ENCODE results near the gene ZSCAN31. TPM values are rescaled to one million over a fixed set of nuclear protein-coding genes. Genes with fewer than 3 reads are reported as not detected.
"Not testable (repeated sequence)": the region's sequence is repeated elsewhere in the genome, so short reads cannot be mapped to it uniquely, and the experiment has no call there.

The ZSCAN31 gene
- total and polyA plus RNA-seq, 2 donors (not counting 3 experiments of a cell fraction or from before 2014, with no cell fraction given): 12.9 to 23.0 TPM

- Histone ChIP-seq H3K27ac (ENCODE audit: insufficient read depth, low read depth, low read length) (no peak overlapping the region), H3K4me3 (replicated peaks in 1 of 3; ENCODE audit: insufficient read depth in 1 of 3, low read depth in 1 of 3, low read length in 3 of 3) (no peak overlapping the region), H2AFZ (ENCODE audit: low read depth, low read length) (no peak overlapping the region), H3K9me3 (replicated peaks; ENCODE audit: control insufficient read depth, insufficient read depth, low read length) (peaks cover 7% of the 10 kb centered on the region), H3K79me2 (ENCODE audit: control insufficient read depth, insufficient read depth, low read length) (no peaks in the 10 kb centered on the region), H3K4me1 (ENCODE audit: control insufficient read depth, extremely low read depth, insufficient read depth, low read length) (no peaks in the 10 kb centered on the region), H3K9me1 (replicated peaks; ENCODE audit: control insufficient read depth, extremely low read depth, insufficient read depth, low read length) (no peaks in the 10 kb centered on the region), H3K9ac (replicated peaks; ENCODE audit: extremely low read depth, insufficient read depth, low read length) (no peak overlapping the region), H3K36me3 (ENCODE audit: control insufficient read depth in 2 of 2, extremely low read depth in 1 of 2, insufficient read depth in 2 of 2, low read length in 2 of 2) (peaks cover 0 to 4% of the 10 kb centered on the region in 2 experiments), H3K27me3 (ENCODE audit: control insufficient read depth in 2 of 2, insufficient read depth in 2 of 2, low read length in 2 of 2) (no peaks in the 10 kb centered on the region), H4K20me1 (replicated peaks; ENCODE audit: control insufficient read depth, extremely low read depth, insufficient read depth, low read length) (no peaks in the 10 kb centered on the region), H3K4me2 (ENCODE audit: insufficient read depth, low read length) (no peak overlapping the region)
- FAIRE-seq: no peak
- TF ChIP-seq EZH2 (IDR thresholded peaks at IDR 0.05; ENCODE audit: borderline replicate concordance, low read depth, low read length, severe bottlenecking) (no peak), JUN (IDR thresholded peaks at IDR 0.05; ENCODE audit: borderline replicate concordance, insufficient read depth, insufficient read length, low read depth) (no peak)
- ChIA-PET POLR2A (interaction anchor here (0.6 kb wide), 1 partner anchor 181 kb away, joined by 3 read pairs; the partner anchor contains the start of gene ZKSCAN8), CTCF (no interaction called here)
- dilution Hi-C loops (cut with MboI; ENCODE audit: extremely low pct_ligation_motif_present, low sequenced_read_pairs): no loop called here
- intact Hi-C loops (cut with micrococcal nuclease): no loop called here
- no peak for DNase-seq (ENCODE audit: low read depth, low spot score)
- BruUV-seq (replicated peaks): no TSS peak
Measured at GRCh38 chr6:28322661-28323060, 13.3 kb downstream of the ZSCAN31 start.

DNA sequence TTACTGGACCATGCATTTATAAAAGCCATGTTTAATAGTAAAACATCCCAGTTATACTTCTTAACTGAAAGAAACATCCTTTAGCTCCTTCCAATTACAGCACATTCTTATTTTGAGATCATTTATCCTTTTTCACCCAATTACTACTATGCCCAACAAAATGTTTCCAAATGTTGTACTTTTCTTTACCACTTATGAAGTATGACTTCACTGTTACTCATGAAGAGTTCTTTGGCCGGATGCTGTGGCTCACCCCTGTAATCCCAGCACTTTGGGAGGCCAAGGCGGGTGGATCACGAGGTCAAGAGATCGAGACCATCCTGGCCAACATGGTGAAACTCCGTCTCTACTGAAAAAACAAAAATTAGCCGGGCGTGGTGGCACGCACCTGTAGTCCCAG lies 18.1 kb downstream of the ZSCAN31 start:
- FAIRE-seq; H3K4me3 ChIP-seq (replicated peaks in 1 of 3; ENCODE audit: insufficient read depth in 1 of 3, low read depth in 1 of 3, low read length in 3 of 3); POLR2A ChIA-PET; dilution Hi-C loops (cut with MboI; ENCODE audit: extremely low pct_ligation_motif_present, low sequenced_read_pairs); H3K27me3 ChIP-seq (ENCODE audit: control insufficient read depth in 2 of 2, insufficient read depth in 2 of 2, low read length in 2 of 2); H3K9ac ChIP-seq (replicated peaks; ENCODE audit: extremely low read depth, insufficient read depth, low read length); BruUV-seq (replicated peaks); H3K4me2 ChIP-seq (ENCODE audit: insufficient read depth, low read length); H3K9me3 ChIP-seq (replicated peaks; ENCODE audit: control insufficient read depth, insufficient read depth, low read length); intact Hi-C loops (cut with micrococcal nuclease); H3K79me2 ChIP-seq (ENCODE audit: control insufficient read depth, insufficient read depth, low read length); H2AFZ ChIP-seq (ENCODE audit: low read depth, low read length); H3K9me1 ChIP-seq (replicated peaks; ENCODE audit: control insufficient read depth, extremely low read depth, insufficient read depth, low read length); H3K27ac ChIP-seq (ENCODE audit: insufficient read depth, low read depth, low read length); H3K4me1 ChIP-seq (ENCODE audit: control insufficient read depth, extremely low read depth, insufficient read depth, low read length); DNase-seq (ENCODE audit: low read depth, low spot score); H3K36me3 ChIP-seq (ENCODE audit: control insufficient read depth in 2 of 2, extremely low read depth in 1 of 2, insufficient read depth in 2 of 2, low read length in 2 of 2); H4K20me1 ChIP-seq (replicated peaks; ENCODE audit: control insufficient read depth, extremely low read depth, insufficient read depth, low read length): not testable (repeated sequence)
- CTCF ChIA-PET: interaction anchor here (1.2 to 1.9 kb wide), 2 partner anchors 17 to 38 kb away, joined by 4 to 6 read pairs; no protein-coding TSS in a partner anchor
